GM04503 (cell line): ENCODE results near the gene TNK1.

Experiments used
- DNase-seq: peaks from one replicate; pipeline ENCODE4 v3.0.0-alpha.2; 2012; ENCODE audit warnings: low read depth

TNK1 gene

GRCh38 chr17:7436556-7437368, 55.9 kb downstream of the TNK1 start:
- no peak for DNase-seq

DNA sequence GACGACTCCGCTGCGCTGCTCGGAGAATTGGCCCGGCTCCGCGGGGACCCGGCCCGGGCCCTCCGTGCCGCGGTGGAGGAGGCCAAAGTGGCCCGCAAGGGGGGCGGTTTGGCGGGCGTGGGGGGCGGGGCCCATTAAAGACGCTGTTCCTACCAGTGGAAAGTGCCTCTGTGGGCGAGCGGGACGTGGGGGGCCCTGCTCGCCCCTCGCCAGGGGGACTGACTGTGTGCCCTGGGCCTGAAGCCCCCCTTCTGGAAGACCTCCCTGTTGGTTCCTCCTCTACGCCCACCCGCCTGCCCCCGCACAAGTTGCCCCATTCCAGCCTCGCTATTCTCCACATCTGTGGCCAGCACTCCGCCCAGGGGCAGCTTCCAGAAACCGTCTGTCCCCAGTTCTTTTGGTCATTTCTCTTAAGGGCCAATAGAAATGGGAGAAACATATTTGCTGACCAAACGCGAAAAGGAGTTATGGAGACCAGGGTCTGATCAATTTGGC, 56.5 kb downstream of the TNK1 start:
- DNase-seq, result no peak

DNA sequence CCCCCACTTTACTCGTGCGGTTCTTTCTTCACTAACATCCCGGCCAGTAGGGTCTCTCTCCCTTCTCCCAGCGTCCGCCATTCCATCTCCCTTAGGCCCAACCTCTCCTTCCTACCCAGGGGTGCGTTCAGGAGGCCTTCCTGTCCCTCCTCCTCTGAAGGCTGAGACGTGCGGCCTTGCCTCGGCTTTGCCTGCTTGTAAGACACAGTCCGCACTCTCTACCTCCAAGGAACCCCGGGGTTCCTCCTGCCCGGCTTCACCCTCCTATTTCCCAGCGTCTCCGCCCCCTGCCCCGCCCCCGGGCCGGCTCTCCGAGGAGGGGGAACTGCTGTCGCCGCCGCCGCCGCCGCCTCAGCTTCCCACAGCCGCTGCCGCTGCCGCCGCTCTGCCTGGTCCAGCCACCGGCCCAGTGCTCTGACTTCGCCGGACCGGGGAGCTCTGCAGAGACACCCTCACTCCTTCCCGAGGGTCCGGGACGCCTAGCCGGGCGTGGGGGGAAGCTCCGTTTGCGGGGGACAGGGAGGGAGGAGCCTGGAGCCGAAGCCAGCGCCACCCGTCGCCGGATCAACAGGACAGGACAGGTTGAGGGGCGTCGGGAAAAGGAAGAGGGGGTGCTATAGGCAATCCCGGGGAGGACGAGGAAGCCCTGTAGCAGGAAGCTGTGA, 57.2 kb downstream of the TNK1 start:
- no peak for DNase-seq

GRCh38 chr17:7438656-7439460, 58.0 kb downstream of the TNK1 start:
- DNase-seq, result no peak
